ENCODE measurements around the gene S100A6.
"Not testable (repeated sequence)": the region's sequence is repeated elsewhere in the genome, so short reads cannot be mapped to it uniquely, and the experiment has no call there.

DNA sequence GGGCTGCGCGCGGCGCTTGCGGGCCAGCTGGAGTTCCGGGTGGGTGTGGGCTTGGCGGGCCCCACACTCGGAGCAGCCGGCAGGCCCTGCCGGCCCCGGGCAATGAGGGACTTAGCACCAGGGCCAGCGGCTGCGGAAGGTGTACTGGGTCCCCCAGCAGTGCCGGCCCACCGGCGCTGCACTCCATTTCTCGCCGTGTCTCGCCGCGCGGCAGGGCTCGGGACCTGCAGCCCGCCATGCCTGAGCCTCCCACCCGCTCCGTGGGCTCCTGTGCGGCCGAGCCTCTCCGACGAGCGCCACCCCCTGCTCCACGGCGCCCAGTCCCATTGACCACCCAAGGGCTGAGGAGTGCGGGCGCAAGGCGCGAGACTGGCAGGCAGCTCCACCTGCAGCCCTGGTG is 14.0 kb downstream of the S100A6 start:
- not testable (repeated sequence) for TF ChIP-seq RAD21 (IDR thresholded peaks at IDR 0.05; ENCODE audit: low read depth); EZH2 (IDR thresholded peaks at IDR 0.05); YY1 (IDR thresholded peaks at IDR 0.05; ENCODE audit: extremely low read depth, insufficient replicate concordance, low read depth, low read length); POLR2AphosphoS5 (IDR thresholded peaks at IDR 0.05; ENCODE audit: low read depth, low read length); POLR2A (IDR thresholded peaks at IDR 0.05; ENCODE audit: borderline replicate concordance, extremely low read depth, insufficient read depth, insufficient read length); SP1 (IDR thresholded peaks at IDR 0.05; ENCODE audit: low read depth); CEBPB (IDR thresholded peaks at IDR 0.05; ENCODE audit: low read depth); EZH2phosphoT487 (IDR thresholded peaks at IDR 0.05; ENCODE audit: borderline replicate concordance); ZFX (IDR thresholded peaks at IDR 0.05); SRF (IDR thresholded peaks at IDR 0.05; ENCODE audit: low read depth)
- TF ChIP-seq, protein P1, sequence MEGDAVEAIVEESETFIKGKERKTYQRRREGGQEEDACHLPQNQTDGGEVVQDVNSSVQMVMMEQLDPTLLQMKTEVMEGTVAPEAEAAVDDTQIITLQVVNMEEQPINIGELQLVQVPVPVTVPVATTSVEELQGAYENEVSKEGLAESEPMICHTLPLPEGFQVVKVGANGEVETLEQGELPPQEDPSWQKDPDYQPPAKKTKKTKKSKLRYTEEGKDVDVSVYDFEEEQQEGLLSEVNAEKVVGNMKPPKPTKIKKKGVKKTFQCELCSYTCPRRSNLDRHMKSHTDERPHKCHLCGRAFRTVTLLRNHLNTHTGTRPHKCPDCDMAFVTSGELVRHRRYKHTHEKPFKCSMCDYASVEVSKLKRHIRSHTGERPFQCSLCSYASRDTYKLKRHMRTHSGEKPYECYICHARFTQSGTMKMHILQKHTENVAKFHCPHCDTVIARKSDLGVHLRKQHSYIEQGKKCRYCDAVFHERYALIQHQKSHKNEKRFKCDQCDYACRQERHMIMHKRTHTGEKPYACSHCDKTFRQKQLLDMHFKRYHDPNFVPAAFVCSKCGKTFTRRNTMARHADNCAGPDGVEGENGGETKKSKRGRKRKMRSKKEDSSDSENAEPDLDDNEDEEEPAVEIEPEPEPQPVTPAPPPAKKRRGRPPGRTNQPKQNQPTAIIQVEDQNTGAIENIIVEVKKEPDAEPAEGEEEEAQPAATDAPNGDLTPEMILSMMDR (IDR thresholded peaks at IDR 0.05 in 2 of 3, conservative IDR thresholded peaks at IDR 0.05 in 1 of 3; ENCODE audit: borderline replicate concordance in 1 of 3, insufficient read depth in 1 of 3, low read depth in 2 of 3, low read length in 2 of 3), result not testable (repeated sequence)
- TF ChIP-seq, protein P2, sequence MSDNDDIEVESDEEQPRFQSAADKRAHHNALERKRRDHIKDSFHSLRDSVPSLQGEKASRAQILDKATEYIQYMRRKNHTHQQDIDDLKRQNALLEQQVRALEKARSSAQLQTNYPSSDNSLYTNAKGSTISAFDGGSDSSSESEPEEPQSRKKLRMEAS (IDR thresholded peaks at IDR 0.05), result not testable (repeated sequence)
- TF ChIP-seq, protein P3, sequence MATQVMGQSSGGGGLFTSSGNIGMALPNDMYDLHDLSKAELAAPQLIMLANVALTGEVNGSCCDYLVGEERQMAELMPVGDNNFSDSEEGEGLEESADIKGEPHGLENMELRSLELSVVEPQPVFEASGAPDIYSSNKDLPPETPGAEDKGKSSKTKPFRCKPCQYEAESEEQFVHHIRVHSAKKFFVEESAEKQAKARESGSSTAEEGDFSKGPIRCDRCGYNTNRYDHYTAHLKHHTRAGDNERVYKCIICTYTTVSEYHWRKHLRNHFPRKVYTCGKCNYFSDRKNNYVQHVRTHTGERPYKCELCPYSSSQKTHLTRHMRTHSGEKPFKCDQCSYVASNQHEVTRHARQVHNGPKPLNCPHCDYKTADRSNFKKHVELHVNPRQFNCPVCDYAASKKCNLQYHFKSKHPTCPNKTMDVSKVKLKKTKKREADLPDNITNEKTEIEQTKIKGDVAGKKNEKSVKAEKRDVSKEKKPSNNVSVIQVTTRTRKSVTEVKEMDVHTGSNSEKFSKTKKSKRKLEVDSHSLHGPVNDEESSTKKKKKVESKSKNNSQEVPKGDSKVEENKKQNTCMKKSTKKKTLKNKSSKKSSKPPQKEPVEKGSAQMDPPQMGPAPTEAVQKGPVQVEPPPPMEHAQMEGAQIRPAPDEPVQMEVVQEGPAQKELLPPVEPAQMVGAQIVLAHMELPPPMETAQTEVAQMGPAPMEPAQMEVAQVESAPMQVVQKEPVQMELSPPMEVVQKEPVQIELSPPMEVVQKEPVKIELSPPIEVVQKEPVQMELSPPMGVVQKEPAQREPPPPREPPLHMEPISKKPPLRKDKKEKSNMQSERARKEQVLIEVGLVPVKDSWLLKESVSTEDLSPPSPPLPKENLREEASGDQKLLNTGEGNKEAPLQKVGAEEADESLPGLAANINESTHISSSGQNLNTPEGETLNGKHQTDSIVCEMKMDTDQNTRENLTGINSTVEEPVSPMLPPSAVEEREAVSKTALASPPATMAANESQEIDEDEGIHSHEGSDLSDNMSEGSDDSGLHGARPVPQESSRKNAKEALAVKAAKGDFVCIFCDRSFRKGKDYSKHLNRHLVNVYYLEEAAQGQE (IDR thresholded peaks at IDR 0.05; ENCODE audit: low read depth), result not testable (repeated sequence)
- TF ChIP-seq, protein P4, sequence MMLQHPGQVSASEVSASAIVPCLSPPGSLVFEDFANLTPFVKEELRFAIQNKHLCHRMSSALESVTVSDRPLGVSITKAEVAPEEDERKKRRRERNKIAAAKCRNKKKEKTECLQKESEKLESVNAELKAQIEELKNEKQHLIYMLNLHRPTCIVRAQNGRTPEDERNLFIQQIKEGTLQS (IDR thresholded peaks at IDR 0.05), result not testable (repeated sequence)

All from HCT116 (cell line).